HUDEP-2 (cell line): ENCODE results near the gene STOML1.
"Not testable (repeated sequence)": the region's sequence is repeated elsewhere in the genome, so short reads cannot be mapped to it uniquely, and the experiment has no call there.

Experiments used
- DNase-seq, 76 experiments: peaks; one replicate each; lab custom pipeline; 2025; ENCODE audit not compliant: unreplicated experiment in 76 of 76; lab: John Stamatoyannopoulos, UW

The STOML1 gene

DNA sequence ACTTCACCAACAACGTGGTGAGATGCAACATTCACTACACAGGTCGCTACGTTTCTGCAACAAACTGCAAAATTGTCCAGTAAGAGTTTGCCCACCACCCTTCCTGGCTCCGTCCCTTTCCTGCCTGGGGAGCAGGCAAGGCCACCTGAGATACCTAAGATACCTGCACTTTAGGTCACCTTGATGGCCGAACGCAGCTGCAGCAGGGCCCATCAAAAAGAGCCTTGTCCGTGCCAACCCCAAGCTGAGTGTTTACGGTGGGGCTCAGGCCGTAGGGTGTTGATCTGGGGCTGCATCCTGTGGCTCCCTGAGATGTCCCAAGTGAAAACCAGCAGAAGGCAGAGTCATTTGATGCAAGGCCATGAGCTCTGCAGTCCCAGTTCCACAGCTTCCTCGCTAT, 42.6 kb downstream of the STOML1 start:
- DNase-seq = no peak

DNA sequence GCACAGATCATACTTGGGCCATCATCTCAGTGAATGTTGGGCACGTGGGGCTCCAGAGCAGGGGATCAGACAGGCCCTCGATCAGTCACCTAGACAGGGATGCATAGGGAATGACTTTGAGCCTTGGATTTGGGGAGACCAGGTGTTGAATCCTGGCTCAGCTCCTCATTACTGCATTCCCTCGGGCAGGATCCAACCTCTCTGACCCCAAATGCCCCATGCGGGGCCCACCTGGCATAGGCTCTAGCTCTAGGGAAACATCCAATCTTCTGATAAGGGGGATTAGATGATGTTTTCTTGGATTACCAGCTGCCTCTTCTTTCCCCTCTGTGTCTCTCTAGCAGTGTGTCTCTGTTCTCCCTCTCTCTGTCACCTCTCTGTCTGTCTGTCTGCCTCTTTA, 43.1 kb downstream of the STOML1 start:
- no peak for DNase-seq

DNA sequence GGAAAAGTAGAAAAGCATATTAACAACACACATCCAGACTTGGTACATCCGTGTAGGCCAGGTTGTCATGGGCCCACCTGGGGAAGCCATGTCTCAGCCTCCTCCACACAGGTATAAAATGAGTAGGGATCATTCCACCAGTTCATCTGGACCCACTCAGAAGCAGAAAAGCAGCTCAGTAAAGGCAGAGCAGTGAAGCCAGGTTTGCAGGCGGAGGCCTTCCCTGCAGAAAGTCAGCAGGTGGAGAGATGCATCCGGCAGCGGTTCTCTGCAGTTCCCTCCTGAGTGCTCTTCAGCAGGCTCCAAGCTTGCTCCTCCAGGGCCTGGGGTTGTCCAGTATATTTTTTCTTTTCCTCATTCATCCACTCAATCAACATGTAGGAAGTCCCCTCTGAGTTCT, 43.7 kb downstream of the STOML1 start:
- no peak for DNase-seq

DNA sequence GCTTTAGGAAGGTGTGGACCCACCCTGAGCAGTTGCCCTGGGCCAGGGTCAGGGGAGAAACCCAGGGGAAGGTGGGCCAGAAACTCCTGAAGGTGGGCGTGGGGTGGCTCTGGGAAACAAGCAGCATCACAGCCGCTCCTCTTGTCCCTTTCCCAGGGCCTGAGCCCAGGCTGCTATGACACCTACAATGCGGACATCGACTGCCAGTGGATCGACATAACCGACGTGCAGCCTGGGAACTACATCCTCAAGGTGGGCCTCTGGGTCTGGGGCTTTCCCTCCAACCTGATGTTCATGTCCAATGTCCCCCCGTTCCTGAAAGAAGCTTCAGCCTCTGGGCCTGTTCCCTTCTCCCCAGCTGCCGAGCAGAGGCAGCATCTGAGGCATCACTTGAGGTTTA, 44.4 kb downstream of the STOML1 start:
- DNase-seq = no peak

DNA sequence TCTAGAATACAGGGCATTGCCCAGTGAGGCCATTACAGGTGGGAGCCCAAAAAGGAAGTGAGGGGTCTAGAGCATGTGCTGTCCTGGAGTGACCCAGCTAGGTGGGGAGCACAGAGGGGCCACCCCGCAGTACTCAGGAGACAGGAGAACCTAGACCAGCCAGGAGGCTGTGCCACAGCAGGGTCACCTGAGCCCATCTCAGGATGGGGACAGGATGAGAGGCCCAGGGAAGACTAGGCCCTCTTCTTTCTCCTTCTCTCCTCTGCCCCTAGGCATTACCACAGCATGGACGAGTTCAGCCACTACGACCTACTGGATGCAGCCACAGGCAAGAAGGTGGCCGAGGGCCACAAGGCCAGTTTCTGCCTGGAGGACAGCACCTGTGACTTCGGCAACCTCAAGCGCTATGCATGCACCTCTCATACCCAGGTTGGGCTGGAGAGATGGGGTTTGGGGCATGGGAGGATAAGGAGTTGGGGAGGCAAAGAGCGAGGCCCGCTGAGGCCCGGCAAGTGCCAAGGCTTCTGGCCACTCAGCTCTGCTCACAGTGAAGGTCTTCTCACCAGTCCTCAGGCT, 45.2 kb downstream of the STOML1 start:
- no peak for DNase-seq

DNA sequence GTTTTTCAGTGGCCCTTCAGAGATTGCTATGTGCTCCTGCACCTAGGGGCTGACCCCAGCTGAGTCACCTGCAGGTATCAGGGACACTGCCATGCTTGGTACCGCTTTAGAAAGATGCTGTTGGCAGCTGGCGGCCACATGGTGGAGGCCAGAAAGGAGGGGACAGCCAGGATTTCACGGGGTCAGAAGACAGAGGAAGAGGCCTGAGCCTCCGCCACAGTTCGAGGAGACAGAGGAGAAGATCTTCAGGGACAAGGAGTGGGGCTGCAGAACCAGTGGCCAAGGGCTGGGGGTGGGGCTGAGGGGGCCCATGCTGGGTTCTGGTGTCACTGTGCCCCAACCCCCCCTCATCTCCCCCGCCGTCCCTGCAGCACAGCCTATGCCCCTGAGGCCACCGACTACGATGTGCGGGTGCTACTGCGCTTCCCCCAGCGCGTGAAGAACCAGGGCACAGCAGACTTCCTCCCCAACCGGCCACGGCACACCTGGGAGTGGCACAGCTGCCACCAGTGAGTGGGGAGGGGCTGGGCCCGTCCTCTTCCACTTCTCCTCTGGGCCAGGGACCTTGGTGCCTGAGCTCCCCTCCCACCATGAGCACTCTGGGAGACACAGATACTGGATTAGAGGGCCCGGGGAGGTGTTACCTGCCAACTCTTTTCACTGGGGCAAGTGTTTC, 45.9 kb downstream of the STOML1 start:
- DNase-seq = no peak

DNA sequence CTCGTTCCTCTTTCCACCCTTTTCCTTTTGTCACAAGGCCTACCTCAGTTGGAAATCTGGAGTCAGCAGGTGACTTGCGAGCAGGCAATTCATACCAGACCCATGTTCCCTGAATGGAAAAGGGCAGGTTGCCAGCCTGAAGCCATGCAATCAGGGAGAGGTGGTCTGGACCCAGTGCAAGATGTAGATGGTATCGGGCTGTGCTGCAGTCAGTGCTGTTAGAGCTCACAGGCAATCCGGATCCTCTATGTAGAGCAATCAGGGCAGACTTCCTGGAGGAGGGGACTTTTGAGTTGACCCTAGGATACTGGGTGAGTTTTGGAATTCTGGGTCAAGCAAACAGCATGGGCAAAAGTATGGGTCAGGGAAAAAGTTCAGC, 47.0 kb downstream of the STOML1 start:
- DNase-seq = no peak

DNA sequence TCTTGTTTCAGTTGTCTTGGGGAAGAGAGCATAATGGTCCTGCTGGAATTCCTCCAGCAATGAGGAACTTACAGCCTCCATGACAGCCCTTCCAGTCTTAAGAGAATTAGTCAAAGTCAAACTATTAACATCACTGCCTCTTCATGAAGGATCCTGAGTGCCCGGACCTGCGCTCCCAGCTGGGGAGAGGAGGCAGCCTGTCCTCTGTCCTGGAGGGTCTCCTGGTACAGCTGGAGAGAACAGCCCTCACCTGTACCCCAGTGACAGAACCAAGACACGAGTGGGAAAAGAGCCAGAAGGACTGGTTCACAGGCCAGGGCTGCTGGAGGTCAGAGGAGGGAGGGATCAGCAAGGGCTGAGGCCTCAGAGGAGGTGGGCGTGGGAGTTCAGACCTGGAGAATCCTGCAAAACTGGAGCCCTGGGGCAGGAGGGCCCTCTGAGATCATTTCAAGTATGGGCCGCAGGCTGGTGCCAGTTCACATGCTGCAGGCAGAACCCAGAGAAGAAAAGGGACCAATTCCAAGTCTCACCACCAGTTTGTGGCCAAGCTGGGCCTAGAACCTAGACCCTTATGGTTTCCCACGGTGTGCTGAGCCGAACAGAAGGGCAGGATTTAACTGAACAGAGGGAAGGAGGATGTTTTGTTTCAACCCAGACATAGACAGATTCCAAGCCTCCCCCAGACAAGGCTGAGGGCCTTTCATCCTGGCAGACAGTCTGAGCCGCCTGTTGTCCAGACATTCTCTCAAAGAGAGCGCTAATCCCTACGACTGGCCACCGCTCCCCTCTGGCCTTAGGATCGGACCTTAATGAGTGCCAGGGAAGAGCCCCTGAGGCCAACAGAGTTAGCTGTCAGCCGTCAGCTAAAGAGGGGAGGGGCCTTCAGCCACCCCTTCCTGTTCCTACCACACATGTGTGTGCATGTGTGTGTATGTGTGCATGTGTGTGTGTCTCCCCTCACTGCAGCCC, 47.6 kb downstream of the STOML1 start:
- DNase-seq = no peak

DNA sequence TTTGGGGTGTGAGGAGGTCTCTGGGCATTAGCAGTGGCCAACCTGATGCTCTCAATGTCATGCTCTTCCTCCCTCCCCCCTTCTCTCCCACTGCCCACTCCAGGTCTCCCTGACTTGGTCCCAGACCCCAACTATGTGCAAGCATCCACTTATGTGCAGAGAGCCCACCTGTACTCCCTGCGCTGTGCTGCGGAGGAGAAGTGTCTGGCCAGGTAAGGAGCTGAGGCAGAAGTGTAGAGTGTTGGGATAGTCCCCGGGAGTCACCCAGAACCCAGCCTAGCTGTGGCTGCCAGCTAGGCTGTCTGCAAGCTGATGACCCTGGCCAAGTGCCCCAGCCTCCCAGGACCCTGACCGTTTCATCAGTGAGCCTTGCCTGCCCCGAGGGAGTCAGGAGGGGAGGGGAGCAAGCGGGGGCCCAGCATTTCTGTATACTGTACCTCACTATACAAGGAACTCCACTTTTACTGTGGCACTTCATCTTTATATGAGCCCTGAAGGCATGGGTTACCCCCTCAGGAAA, 49.3 kb downstream of the STOML1 start:
- no peak for DNase-seq

DNA sequence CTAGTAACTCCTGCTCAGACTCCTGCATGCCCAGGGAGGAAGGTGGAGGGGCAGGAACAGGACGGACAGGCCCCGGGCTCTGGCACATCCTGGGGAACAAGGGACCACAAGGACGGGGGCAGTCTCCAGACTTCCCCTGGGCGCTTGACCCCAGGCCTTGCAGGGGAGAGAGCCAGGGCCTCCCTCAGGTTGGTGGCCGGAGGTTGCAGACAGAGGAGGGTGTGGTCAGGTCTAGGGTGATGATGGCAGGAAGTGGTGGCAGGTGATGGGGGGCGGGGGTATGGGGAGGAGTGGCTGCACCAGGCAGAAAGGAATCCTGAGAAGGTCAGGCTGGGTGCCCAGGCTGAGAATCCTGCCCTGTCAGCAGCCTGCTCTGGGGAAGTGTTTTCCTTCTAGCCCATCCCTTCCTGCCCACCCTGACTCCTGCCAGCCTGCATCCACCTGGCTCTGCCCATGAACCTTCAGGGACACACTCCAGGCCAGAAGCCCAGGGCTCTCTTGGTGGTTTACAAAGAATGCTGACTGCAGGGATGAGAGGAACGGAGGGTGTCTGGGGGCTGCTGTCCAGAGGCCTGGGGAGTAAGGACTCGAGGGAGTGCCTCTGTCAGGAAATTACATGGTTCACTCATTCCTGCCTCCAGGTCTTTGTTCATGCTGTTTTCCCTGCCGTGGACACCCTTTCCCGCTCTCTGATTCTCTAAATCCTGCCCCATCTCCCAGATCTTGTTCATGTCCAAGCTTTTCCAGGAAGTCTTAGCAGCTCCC, 50.0 kb downstream of the STOML1 start:
- DNase-seq = no peak

DNA sequence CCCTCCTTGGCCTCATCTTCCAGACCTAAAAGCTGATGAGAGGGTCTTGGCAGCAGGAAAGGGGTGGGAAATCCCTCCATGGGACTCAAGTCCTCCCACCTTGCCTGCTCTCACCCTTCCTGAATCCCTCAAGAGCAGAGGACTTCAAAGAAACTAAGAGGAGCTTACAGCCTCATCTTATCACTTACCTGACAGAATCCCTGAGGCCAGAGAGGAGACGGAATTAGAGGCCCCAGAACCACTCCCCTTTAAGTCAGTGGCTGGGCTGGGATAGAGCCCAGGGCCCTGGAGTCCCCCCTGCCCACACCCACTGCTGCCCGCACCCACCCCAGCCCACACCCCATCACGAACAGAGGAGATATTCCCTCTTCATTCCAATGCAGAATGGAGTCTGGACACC, 50.6 kb downstream of the STOML1 start:
- no peak for DNase-seq

DNA sequence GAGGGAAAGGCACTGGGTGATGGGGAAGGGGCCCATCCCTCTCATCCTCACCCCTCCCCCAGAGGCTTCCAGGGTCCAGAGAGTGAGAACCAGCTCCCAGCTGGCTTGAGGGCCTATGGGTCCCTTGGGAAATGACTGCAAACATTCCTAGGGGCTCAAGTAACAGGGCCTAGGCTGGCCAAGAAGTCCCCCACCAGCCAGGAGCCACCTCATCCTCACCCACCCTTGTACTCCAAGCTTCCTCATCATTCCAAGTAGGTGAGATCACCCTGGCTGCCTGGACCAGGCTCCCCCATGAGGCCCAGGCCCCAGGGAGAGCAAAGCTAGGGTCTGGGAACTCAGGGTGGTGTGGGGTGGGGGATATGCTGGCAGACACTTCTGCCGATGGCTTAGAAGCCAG, 51.1 kb downstream of the STOML1 start:
- no peak for DNase-seq

DNA sequence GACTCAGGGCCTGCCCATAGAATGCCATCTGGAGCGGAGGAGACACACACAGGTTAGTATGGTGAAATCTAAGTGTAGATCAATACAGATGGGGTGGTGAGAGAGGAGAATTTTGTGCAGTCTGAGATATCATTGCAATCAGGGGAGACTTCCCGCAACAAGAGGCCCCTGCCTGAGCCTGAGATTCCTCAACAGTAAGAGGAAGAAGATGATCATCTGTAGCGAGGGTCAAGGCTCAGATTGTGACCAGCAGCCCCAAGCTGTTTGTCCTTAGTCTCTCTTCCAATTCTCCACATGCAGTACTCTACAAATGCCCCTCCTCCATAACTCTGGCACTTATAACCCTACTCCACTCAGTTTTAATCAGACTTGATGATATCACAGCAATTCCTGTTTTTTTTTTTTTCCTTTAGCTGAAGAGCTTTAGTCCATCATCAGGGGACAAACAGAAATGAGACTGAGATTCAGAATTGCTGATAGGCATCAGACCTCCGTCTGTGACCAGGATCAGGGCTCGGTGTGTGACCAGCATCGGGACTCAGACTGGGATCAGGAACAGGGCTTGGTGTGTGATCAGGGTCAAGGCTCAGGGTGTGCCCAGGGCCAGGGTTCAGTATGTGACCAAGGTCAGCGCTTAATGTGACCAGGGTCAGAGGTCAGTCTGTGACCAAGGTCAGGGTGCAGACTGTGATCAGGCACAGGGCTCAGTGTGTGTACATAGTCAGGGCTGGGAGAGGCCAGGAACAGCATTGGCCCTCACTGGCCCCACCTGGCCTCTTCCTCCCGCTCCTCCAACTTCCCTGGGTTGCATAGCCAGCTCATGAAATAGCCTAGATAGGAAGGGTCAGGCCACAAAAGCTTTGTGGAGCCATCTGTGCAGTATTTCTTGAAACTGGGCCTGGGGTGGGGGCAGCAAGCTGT, 51.8 kb downstream of the STOML1 start:
- DNase-seq = no peak

DNA sequence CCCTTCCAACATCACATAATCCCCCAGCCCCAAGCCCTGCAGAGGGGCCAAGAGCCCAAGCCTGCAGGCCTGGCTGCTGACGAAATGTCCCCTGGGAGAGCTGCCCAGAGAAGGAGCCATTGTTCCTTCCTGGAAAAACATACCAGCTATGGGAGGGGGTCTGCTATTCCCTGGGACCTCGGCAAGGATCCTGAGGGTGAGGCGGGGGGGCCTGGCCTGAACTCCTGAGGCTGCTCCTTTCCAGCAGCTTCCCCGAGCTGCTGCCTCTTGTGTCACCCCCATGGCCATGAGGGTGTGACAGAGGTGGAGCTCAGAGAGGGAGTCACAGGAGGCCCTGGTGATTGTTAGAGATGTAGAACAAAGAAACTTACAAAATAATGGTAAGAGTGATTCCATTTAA, 53.0 kb downstream of the STOML1 start:
- DNase-seq = no peak

DNA sequence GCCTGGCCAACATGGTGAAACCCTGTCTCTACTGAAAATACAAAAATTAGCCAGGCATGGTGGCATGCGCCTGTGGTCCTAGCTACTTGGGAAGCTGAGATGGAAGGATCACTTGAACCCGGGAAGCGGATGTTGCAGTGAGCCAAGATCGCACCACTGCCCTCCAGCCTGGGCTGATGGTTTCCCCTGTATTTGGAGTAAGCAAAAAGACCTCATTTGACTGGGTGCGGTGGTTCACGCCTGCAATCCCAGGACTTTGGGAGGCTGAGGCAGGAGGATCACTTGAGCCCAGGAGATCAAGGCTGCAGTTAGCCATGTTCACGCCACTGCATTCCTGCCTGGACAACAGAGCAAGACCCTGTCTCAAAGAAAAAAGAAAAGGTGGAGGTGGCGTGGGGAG, 53.6 kb downstream of the STOML1 start:
- DNase-seq = not testable (repeated sequence)

DNA sequence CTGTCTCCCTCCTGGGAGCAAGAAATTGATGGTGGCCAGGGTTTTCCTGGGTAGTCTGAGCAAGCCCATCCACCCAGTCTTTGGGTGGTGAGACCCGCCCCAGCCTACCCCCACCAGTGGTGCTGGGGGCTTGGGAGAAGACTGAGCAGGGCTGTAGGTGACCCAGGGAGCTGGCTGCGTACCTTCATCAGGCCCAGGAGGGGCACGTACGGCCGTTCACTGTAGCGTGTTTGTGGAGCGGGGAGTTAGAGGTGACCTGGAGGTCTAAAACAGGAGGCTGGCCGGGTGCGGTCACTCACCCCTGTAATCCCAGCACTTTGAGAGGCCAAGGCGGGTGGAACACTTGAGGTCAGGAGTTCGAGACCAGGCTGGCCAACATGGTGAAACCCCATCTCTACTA, 54.4 kb downstream of the STOML1 start:
- DNase-seq = no peak

DNA sequence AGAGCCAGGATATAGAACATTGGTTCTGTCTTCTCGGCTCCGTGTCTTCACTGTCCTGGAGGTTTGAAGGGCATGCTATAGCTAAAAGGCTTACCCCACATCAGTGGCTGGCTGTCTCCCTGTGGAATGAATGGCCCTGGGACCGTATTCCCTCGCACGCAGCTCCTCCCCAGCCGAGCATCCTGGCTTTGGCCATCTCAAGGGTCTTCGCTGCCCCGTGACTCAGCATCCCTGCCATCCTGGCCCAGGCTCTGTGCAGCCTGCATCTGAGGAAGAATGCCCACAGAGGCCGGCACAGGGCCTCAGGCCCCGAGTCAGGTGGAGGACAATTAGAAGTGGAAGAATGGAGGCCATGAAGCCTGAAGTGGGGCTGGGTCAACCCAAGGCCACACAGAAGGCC, 54.8 kb downstream of the STOML1 start:
- no peak for DNase-seq

DNA sequence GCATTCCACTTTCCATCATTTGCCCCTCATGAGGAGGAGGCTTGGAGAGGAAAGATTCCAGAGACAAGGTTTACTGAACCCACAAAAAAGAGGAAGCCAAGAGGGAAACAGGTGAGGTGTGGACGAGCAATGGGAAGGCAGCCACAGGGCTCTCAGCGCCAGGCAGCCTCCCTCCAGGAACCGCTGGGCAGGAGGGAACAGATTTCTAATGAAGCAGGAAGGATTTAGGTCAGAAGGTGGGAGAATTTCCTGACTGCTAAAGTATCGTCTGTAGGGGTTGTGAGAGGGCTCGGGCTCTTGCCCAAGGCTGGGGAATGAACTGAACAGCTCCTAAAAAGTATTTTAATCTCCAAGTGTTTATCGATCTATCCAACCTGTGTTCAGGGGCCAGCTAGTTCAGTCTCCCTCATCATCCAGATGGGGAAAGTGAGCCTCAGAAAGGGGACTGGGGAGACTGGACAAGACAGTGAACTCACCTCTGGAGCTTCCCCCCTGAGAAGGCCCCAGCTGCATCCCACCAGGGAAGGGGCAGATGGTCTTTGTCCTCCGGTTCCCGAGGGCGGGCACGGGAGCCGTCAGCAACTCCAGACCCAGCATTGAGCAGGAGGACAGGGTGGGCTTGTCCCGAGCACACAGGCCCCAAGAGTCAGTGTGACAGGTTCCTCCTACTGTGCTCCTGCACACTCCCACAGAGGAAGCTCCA, 55.4 kb downstream of the STOML1 start:
- no peak for DNase-seq

DNA sequence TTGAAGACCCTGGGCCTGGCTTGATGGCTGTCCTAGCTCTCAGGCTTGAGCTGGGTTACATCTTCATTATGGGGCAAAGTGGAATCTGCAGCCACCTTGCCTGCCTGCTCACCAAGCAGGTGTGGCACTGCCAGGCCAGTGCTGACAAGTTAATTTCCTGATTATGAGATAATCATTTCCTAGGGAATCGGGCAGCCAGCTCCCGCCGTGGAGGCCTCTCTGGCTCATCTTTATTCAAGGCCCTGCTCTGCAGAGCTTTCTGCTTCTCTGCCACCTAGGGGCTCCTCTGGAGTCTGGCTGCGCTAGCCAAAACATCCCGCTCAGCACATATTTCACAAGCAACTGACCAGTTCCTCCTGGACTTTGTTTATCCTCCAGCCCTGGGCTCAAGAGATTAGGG, 55.9 kb downstream of the STOML1 start:
- no peak for DNase-seq
